IPS-18c (cell line): ENCODE results near the gene WDR47.
"Not testable (repeated sequence)": the region's sequence is repeated elsewhere in the genome, so short reads cannot be mapped to it uniquely, and the experiment has no call there.

Source experiments
- H3K4me3 ChIP-seq: 2 replicates; pipeline ENCODE4 v1.7.0; 2013; ENCODE audit warnings: low read depth, mild to moderate bottlenecking, low read length, moderate library complexity; ENCODE audit not compliant: insufficient read depth
- H3K9me3 ChIP-seq: one replicate; pipeline ENCODE4 v1.6.1; 2013; ENCODE audit warnings: mild to moderate bottlenecking, low read length, moderate library complexity; ENCODE audit not compliant: control insufficient read depth, insufficient read depth

WDR47 gene

GRCh38 chr1:108949044-108949443, 92.9 kb downstream of the WDR47 start:
- Histone ChIP-seq H3K4me3 (no peak overlapping the region), H3K9me3 (no peaks in the 10 kb centered on the region)

DNA sequence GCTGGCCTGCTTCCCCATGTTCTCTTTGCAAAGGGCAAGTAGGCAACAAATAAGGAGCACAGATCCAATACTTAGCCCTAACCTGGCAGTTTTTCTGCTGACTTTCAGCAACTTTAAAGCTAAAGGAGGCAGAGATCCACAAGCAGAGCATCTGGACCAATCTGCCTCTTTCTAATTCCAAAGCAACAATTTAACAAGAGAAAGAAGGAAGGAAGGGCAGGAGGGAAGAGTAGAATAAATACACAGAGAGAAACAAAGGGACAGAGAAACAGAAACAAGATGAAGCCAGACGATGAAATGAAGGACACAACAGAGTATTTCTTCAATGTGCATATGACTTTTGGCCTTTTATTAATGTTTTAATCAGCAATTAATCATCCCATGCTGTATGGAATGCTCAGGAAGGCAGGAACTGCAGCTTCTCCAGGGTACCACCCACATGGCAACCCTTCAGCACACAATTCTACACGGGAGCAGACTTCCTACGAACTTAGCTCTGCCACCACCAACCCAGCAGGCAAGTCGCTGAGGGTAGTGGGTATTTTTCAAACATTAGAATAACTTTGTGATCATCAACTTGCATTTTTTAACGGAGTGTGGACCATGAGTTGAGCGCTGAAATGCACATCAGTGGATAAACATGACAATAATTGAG, 93.9 kb downstream of the WDR47 start:
- no peaks in the 10 kb centered on the region for H3K9me3 ChIP-seq
- H3K4me3 ChIP-seq = no peak overlapping the region

- Histone ChIP-seq H3K9me3 (no peaks in the 10 kb centered on the region), H3K4me3 (no peak overlapping the region)
Measured at GRCh38 chr1:108936170-108936569, 105.7 kb downstream of the WDR47 start.

- Histone ChIP-seq H3K9me3 (no peaks in the 10 kb centered on the region), H3K4me3 (no peak overlapping the region)
Measured at GRCh38 chr1:108933944-108934343, 108.0 kb downstream of the WDR47 start.

DNA sequence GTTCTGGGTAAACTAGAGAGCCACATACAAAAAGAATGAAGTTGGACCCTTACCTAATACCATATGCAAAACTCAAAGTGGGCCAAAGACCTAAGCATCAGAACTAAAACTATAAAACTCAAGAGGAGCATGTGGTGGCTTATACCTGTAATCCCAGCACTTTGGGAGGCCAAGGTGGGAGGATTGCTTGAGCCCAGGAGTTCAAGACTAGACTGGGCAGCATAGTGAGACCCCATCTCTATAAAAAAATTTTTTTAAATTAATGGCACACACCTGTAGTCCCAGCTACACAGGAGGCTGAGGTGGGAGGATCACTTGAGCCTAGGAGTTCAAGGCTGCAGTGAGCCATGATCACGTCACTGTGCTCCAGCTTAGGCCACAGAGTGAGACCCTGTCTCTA, 114.3 kb downstream of the WDR47 start:
- H3K9me3 ChIP-seq, H3K4me3 ChIP-seq: not testable (repeated sequence)

DNA sequence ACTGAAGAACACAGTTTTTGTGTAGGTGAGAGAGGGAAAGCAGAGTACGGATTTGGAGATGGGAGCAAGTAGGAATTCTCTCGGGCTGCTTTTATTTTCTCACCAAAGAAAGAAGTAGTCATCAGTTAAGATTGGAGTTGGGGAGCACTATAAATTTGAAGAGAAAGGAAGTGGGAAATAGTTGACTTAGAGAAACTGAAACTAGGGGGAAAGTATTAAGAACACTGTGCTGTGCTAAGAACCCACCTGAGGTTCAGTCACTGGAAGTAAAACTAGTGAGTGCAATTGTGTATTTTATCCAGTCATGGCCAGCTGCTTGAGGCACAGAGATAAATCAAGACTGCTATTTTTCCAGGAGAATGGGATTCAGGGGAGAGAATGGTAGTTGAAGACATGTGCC, 116.0 kb downstream of the WDR47 start:
- Histone ChIP-seq H3K4me3 (no peak overlapping the region), H3K9me3 (no peaks in the 10 kb centered on the region)
